ENCODE results near the gene CCNL2.
A peak's percentile ranks its signal among the peaks of the same experiment; 100 is the strongest.

CCNL2 gene

GRCh38 chr1:1401457-1402010 is 2.4 kb upstream of the CCNL2 start:
- H2AFZ ChIP-seq (ENCODE audit: low read length): no peak overlapping the region
- TF ChIP-seq EZH2phosphoT487 (IDR thresholded peaks at IDR 0.05; ENCODE audit: borderline replicate concordance): no peak
- TF ChIP-seq, protein P1, sequence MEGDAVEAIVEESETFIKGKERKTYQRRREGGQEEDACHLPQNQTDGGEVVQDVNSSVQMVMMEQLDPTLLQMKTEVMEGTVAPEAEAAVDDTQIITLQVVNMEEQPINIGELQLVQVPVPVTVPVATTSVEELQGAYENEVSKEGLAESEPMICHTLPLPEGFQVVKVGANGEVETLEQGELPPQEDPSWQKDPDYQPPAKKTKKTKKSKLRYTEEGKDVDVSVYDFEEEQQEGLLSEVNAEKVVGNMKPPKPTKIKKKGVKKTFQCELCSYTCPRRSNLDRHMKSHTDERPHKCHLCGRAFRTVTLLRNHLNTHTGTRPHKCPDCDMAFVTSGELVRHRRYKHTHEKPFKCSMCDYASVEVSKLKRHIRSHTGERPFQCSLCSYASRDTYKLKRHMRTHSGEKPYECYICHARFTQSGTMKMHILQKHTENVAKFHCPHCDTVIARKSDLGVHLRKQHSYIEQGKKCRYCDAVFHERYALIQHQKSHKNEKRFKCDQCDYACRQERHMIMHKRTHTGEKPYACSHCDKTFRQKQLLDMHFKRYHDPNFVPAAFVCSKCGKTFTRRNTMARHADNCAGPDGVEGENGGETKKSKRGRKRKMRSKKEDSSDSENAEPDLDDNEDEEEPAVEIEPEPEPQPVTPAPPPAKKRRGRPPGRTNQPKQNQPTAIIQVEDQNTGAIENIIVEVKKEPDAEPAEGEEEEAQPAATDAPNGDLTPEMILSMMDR (conservative IDR thresholded peaks at IDR 0.05; ENCODE audit: low read length): no peak
- peak overlapping the region; percentile 97 for H3K4me2 ChIP-seq (ENCODE audit: low read depth, low read length, poor library complexity, severe bottlenecking)
- H3K4me3 ChIP-seq (ENCODE audit: low read length, poor library complexity, severe bottlenecking): peak overlapping the region; percentile 87
- H4K20me1 ChIP-seq (ENCODE audit: insufficient read depth, low read length, poor library complexity, severe bottlenecking): peaks cover 53% of the 10 kb centered on the region
- peaks cover 6% of the 10 kb centered on the region for H3K27me3 ChIP-seq (ENCODE audit: insufficient read depth, low read length, poor library complexity, severe bottlenecking)
- peaks cover 41% of the 10 kb centered on the region; the same call in 1 of the 2 replicates for H3K36me3 ChIP-seq (ENCODE audit: insufficient read depth, low read length)
- H3K9ac ChIP-seq (ENCODE audit: low read depth, low read length, poor library complexity, severe bottlenecking): no peak overlapping the region
- H3K79me2 ChIP-seq (ENCODE audit: insufficient read depth, low read length): peaks cover 85% of the 10 kb centered on the region
- H3F3A ChIP-seq (ENCODE audit: low read depth): no peaks in the 10 kb centered on the region
- H3K9me2 ChIP-seq (replicated peaks; ENCODE audit: low read depth, low read length): no peaks in the 10 kb centered on the region
- H3K9me3 ChIP-seq (ENCODE audit: insufficient read depth, low read depth, low read length): no peaks in the 10 kb centered on the region
- H3K4me1 ChIP-seq (ENCODE audit: insufficient read depth, low read length, poor library complexity, severe bottlenecking): peaks cover 52% of the 10 kb centered on the region

DNA sequence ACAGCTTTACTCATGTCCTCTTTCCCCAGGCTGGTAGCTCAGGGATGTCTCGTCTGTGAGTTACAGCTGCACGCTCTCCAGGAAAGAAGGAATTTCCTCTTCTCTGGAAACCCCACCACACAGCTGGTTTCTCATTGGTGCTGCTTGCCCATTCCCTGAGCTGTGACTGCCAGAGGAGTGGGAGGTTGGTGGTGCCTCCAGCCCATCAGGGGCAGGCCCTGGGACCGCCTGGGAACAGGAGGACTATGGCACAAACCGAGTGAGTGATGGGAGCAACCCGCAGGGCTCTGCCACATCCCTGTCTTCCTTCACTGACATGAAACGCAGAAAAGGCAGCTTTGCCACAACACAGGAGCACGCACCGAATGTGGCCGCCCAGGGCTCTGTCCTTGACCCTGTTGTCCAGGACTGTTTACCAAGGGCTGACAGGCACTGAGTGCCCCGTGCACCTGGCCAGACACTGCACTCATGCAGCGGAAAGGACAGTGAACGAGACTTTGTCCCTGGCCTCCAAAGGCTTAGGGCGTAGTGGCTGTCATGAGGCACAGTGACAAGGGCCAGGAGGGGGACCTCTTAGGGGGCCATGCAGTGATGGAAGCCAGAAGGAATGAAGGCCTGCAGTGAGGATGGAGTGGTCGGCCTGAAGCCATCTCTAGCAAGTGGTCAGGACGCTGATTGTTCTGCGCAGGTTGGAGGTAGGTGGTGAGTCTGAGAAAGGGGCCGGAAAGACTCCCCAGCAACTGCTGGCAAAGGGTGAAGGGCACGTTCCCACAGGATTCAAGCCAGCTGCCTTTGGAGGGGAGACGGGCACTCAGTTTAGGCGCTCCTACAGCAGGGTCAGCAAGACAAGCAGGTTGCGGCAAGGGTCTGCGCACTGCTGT is 1.7 kb upstream of the CCNL2 start:
- peaks cover 46% of the 10 kb centered on the region for H3K4me1 ChIP-seq (ENCODE audit: insufficient read depth, low read length, poor library complexity, severe bottlenecking)
- peak overlapping the region; percentile 87 for H3K4me3 ChIP-seq (ENCODE audit: low read length, poor library complexity, severe bottlenecking)
- H3K36me3 ChIP-seq (ENCODE audit: insufficient read depth, low read length): peaks cover 42% of the 10 kb centered on the region; the same call in 1 of the 2 replicates
- H3K79me2 ChIP-seq (ENCODE audit: insufficient read depth, low read length): peaks cover 85% of the 10 kb centered on the region
- peak overlapping the region; percentile 95 for H3K9ac ChIP-seq (ENCODE audit: low read depth, low read length, poor library complexity, severe bottlenecking)
- no peaks in the 10 kb centered on the region for H3K9me3 ChIP-seq (ENCODE audit: insufficient read depth, low read depth, low read length)
- TF ChIP-seq, protein P1 (conservative IDR thresholded peaks at IDR 0.05; ENCODE audit: low read length): no peak
- no peak for TF ChIP-seq EZH2phosphoT487 (IDR thresholded peaks at IDR 0.05; ENCODE audit: borderline replicate concordance)
- H3K4me2 ChIP-seq (ENCODE audit: low read depth, low read length, poor library complexity, severe bottlenecking): peak overlapping the region; percentile 97
- no peak overlapping the region for H2AFZ ChIP-seq (ENCODE audit: low read length)
- no peaks in the 10 kb centered on the region for H3F3A ChIP-seq (ENCODE audit: low read depth)
- H3K27me3 ChIP-seq (ENCODE audit: insufficient read depth, low read length, poor library complexity, severe bottlenecking): peaks cover 6% of the 10 kb centered on the region
- no peaks in the 10 kb centered on the region for H3K9me2 ChIP-seq (replicated peaks; ENCODE audit: low read depth, low read length)
- peaks cover 45% of the 10 kb centered on the region for H4K20me1 ChIP-seq (ENCODE audit: insufficient read depth, low read length, poor library complexity, severe bottlenecking)

GRCh38 chr1:1399872-1400575 is 889 bp upstream of the CCNL2 start:
- TF ChIP-seq, protein P1 (conservative IDR thresholded peaks at IDR 0.05; ENCODE audit: low read length): no peak
- no peak for TF ChIP-seq EZH2phosphoT487 (IDR thresholded peaks at IDR 0.05; ENCODE audit: borderline replicate concordance)
- Histone ChIP-seq H3K79me2 (ENCODE audit: insufficient read depth, low read length) (peaks cover 85% of the 10 kb centered on the region), H3K27me3 (ENCODE audit: insufficient read depth, low read length, poor library complexity, severe bottlenecking) (peaks cover 6% of the 10 kb centered on the region), H3K4me2 (ENCODE audit: low read depth, low read length, poor library complexity, severe bottlenecking) (peak overlapping the region; percentile 97), H3F3A (ENCODE audit: low read depth) (no peaks in the 10 kb centered on the region), H4K20me1 (ENCODE audit: insufficient read depth, low read length, poor library complexity, severe bottlenecking) (peaks cover 41% of the 10 kb centered on the region), H3K4me3 (ENCODE audit: low read length, poor library complexity, severe bottlenecking) (peak overlapping the region; percentile 87), H3K9ac (ENCODE audit: low read depth, low read length, poor library complexity, severe bottlenecking) (peak overlapping the region; percentile 95), H3K4me1 (ENCODE audit: insufficient read depth, low read length, poor library complexity, severe bottlenecking) (peaks cover 38% of the 10 kb centered on the region), H3K36me3 (ENCODE audit: insufficient read depth, low read length) (peaks cover 43% of the 10 kb centered on the region; the same call in 1 of the 2 replicates), H2AFZ (ENCODE audit: low read length) (peak overlapping the region; percentile 75), H3K9me3 (ENCODE audit: insufficient read depth, low read depth, low read length) (no peaks in the 10 kb centered on the region), H3K9me2 (replicated peaks; ENCODE audit: low read depth, low read length) (no peaks in the 10 kb centered on the region)
